Mesenchymal stem cell (in vitro differentiated cells and primary cell): ENCODE measurements around the gene ERCC1.
A peak's percentile ranks its signal among the peaks of the same experiment; 100 is the strongest.

ENCODE experiments used
- DNase-seq: peaks from one replicate; pipeline ENCODE4 v3.0.0-alpha.2; 2013
- H2AFZ ChIP-seq: one replicate; pipeline ENCODE4 v1.6.1; 2013; ENCODE audit warnings: low read depth, mild to moderate bottlenecking, control low read depth, inconsistent platforms, low read length, moderate library complexity
- H2AK5ac ChIP-seq: 2 replicates; pipeline ENCODE4 v1.6.1; 2013; ENCODE audit warnings: low read length, moderate library complexity, mild to moderate bottlenecking, inconsistent platforms; ENCODE audit not compliant: severe bottlenecking
- H2BK120ac ChIP-seq: one replicate; pipeline ENCODE4 v1.6.1; 2013; ENCODE audit warnings: low read depth, mild to moderate bottlenecking, inconsistent platforms, low read length, moderate library complexity
- H2BK12ac ChIP-seq, 2 experiments: one replicate each; pipeline ENCODE4 v1.6.1; 2013; ENCODE audit warnings: inconsistent platforms in 2 of 2, low read length in 2 of 2, mild to moderate bottlenecking in 2 of 2, moderate library complexity in 2 of 2, control low read depth in 1 of 2
- H2BK15ac ChIP-seq: one replicate; pipeline ENCODE4 v1.6.1; 2013; ENCODE audit warnings: mild to moderate bottlenecking, low read depth, inconsistent platforms; ENCODE audit not compliant: poor library complexity, severe bottlenecking
- H2BK5ac ChIP-seq: 2 replicates; pipeline ENCODE4 v1.6.1; 2013; ENCODE audit warnings: low read depth, mild to moderate bottlenecking, low read length, control low read depth, inconsistent platforms; ENCODE audit not compliant: poor library complexity, severe bottlenecking
- H3K14ac ChIP-seq, 2 experiments: one replicate each; pipeline ENCODE4 v1.6.1; 2013; ENCODE audit warnings: inconsistent platforms in 2 of 2, low read length in 2 of 2, control low read depth in 1 of 2, mild to moderate bottlenecking in 1 of 2, moderate library complexity in 1 of 2
- H3K18ac ChIP-seq, 2 experiments: one replicate each; pipeline ENCODE4 v1.6.1; 2013; ENCODE audit warnings: inconsistent platforms in 2 of 2, low read length in 2 of 2, control low read depth in 1 of 2, low read depth in 1 of 2, mild to moderate bottlenecking in 1 of 2
- H3K23ac ChIP-seq, 2 experiments: one replicate each; pipeline ENCODE4 v1.6.1; 2013; ENCODE audit warnings: inconsistent platforms in 2 of 2, low read length in 2 of 2, mild to moderate bottlenecking in 2 of 2, moderate library complexity in 2 of 2, control low read depth in 1 of 2
- H3K27ac ChIP-seq: 2 replicates; pipeline ENCODE4 v1.5.1; 2013; ENCODE audit warnings: mild to moderate bottlenecking, moderate library complexity, low read length, control low read depth, inconsistent platforms; ENCODE audit not compliant: poor library complexity, severe bottlenecking
- H3K27me3 ChIP-seq, 2 experiments: 2 replicates each; pipeline versions ENCODE4 v1.6.1 to v1.7.0; 2013; ENCODE audit warnings: low read length in 2 of 2, mild to moderate bottlenecking in 2 of 2, moderate library complexity in 2 of 2, control low read depth in 1 of 2, inconsistent platforms in 1 of 2; ENCODE audit not compliant: control insufficient read depth in 1 of 2, insufficient read depth in 1 of 2
- H3K36me3 ChIP-seq, 2 experiments: 2 replicates each; pipeline versions ENCODE4 v1.6.1 to v1.7.0; 2013; ENCODE audit warnings: low read length in 2 of 2, control low read depth in 1 of 2, inconsistent platforms in 1 of 2, low read depth in 1 of 2, mild to moderate bottlenecking in 1 of 2; ENCODE audit not compliant: insufficient read depth in 2 of 2, control insufficient read depth in 1 of 2
- H3K4ac ChIP-seq, 2 experiments: one replicate each; pipeline ENCODE4 v1.6.1; 2013; ENCODE audit warnings: inconsistent platforms in 2 of 2, low read length in 2 of 2, mild to moderate bottlenecking in 2 of 2, moderate library complexity in 2 of 2, control low read depth in 1 of 2, low read depth in 1 of 2
- H3K4me1 ChIP-seq: 2 replicates; pipeline ENCODE4 v1.6.1; 2013; ENCODE audit warnings: low read depth, low read length, control low read depth; ENCODE audit not compliant: control insufficient read depth, insufficient read depth
- H3K4me2 ChIP-seq: 2 replicates; pipeline ENCODE4 v1.6.1; 2013; ENCODE audit warnings: low read length, mild to moderate bottlenecking, inconsistent platforms; ENCODE audit not compliant: poor library complexity, severe bottlenecking
- H3K4me3 ChIP-seq, 2 experiments: 2 replicates each; pipeline versions ENCODE4 v1.5.1 to v1.7.0; 2013; ENCODE audit warnings: low read length in 2 of 2, mild to moderate bottlenecking in 2 of 2, control low read depth in 1 of 2, low read depth in 1 of 2; ENCODE audit not compliant: insufficient read depth in 1 of 2
- H3K79me1 ChIP-seq: replicated peaks from 2 replicates; pipeline ENCODE4 v1.6.1; 2013; ENCODE audit warnings: mild to moderate bottlenecking, control low read depth, low read length, inconsistent platforms; ENCODE audit not compliant: poor library complexity, severe bottlenecking
- H3K9ac ChIP-seq: 2 replicates; pipeline ENCODE4 v1.7.0; 2013; ENCODE audit warnings: mild to moderate bottlenecking, low read length, moderate library complexity
- H3K9me3 ChIP-seq: 2 replicates; pipeline ENCODE4 v1.7.0; 2013; ENCODE audit warnings: mild to moderate bottlenecking, low read length; ENCODE audit not compliant: control insufficient read depth
- H4K8ac ChIP-seq: one replicate; pipeline ENCODE4 v1.6.1; 2013; ENCODE audit warnings: inconsistent platforms, mild to moderate bottlenecking, low read length, moderate library complexity
- H4K91ac ChIP-seq: one replicate; pipeline ENCODE4 v1.6.1; 2013; ENCODE audit warnings: mild to moderate bottlenecking, low read length, inconsistent platforms
- WGBS: methylation state at CpG from one replicate; pipeline ENCODE4 v1.1.7; 2013; ENCODE audit warnings: mixed read lengths; 5-methylcytosine and 5-hydroxymethylcytosine counted together

ERCC1 gene

DNA sequence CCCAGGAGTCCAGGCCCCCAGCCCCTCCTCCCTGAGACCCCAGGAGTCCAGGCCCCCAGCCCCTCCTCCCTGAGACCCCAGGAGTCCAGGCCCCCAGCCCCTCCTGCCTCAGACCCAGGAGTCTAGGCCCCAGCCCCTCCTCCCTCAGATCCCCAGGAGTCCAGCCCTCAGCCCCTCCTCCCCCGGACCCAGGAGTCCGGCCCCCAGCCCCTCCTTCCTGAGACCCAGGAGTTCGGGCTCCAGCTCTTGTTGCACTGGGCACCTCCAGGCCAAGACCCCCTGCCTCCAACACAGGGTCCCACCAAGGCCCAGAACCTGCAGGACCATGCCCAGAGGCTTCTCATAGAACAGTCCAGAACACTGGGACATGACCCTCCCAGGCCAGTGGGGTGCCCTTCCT is 3.8 kb downstream of the ERCC1 start:
- Histone ChIP-seq H3K9me3 (no peaks in the 10 kb centered on the region), H2BK5ac (no peak overlapping the region), H4K8ac (no peak overlapping the region), H2BK15ac (no peak overlapping the region), H3K18ac (no peak overlapping the region), H3K9ac (no peak overlapping the region), H3K23ac (no peak overlapping the region), H3K4me1 (peaks cover 23% of the 10 kb centered on the region), H2AFZ (no peak overlapping the region), H3K27me3 (no peaks in the 10 kb centered on the region), H3K4me2 (no peak overlapping the region), H3K4ac (no peak overlapping the region), H3K4me3 (no peak overlapping the region), H2BK12ac (no peak overlapping the region), H4K91ac (no peak overlapping the region), H2BK120ac (no peak overlapping the region), H3K27ac (no peak overlapping the region), H3K36me3 (peaks cover 49 to 58% of the 10 kb centered on the region in 2 experiments), H3K79me1 (peaks cover 27% of the 10 kb centered on the region), H3K14ac (peak overlapping the region in 1 of 2 experiments; percentile 1), H2AK5ac (no peak overlapping the region)
- no peak for DNase-seq
- 59% methylated on average over 3 of the region's 3 CpGs for WGBS

DNA sequence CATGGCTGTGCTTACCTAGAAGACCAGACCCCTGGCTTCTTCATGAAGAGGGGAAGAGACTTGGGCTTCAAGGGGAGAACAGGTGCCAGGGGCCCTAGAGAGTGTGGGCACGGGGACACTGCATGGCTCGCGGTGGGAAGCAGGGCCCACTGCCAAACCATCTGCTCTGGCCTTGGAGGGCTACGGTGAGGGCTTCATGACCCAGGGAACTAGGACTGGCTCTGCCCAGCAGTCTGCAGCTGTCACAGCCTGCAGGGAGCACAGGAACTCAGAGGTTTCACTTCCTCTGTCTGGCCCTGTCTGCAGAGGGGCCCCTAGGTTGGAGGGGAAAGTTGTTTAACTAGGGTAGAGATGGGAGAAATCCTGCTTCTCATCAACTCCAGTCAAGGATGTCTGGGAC is 4.3 kb downstream of the ERCC1 start:
- H3K4ac ChIP-seq: no peak overlapping the region
- 71% methylated on average over 4 of the region's 4 CpGs for WGBS
- no peak overlapping the region for H3K4me2 ChIP-seq
- H4K91ac ChIP-seq: no peak overlapping the region
- H3K27me3 ChIP-seq: no peaks in the 10 kb centered on the region
- no peak overlapping the region for H3K27ac ChIP-seq
- H3K79me1 ChIP-seq: peaks cover 31% of the 10 kb centered on the region
- peak overlapping the region in 1 of 2 experiments; percentile 10 for H2BK12ac ChIP-seq
- no peak overlapping the region for H3K23ac ChIP-seq
- no peak overlapping the region for H2BK120ac ChIP-seq
- no peak for DNase-seq
- H3K4me3 ChIP-seq: no peak overlapping the region
- H3K36me3 ChIP-seq: peaks cover 54 to 63% of the 10 kb centered on the region in 2 experiments
- no peak overlapping the region for H2BK15ac ChIP-seq
- H4K8ac ChIP-seq: no peak overlapping the region
- no peak overlapping the region for H2AFZ ChIP-seq
- H2AK5ac ChIP-seq: no peak overlapping the region
- H2BK5ac ChIP-seq: no peak overlapping the region
- peaks cover 23% of the 10 kb centered on the region for H3K4me1 ChIP-seq
- no peak overlapping the region for H3K9ac ChIP-seq
- no peak overlapping the region for H3K18ac ChIP-seq
- H3K9me3 ChIP-seq: no peaks in the 10 kb centered on the region
- no peak overlapping the region for H3K14ac ChIP-seq

- H2BK15ac ChIP-seq: no peak overlapping the region
- no peak overlapping the region for H3K4me2 ChIP-seq
- 97% methylated on average over 7 of the region's 9 CpGs for WGBS
- no peak overlapping the region for H3K27ac ChIP-seq
- H3K4ac ChIP-seq: no peak overlapping the region
- peaks cover 31% of the 10 kb centered on the region for H3K79me1 ChIP-seq
- H3K9ac ChIP-seq: no peak overlapping the region
- no peak overlapping the region for H2AK5ac ChIP-seq
- no peak overlapping the region for H3K4me3 ChIP-seq
- peaks cover 20% of the 10 kb centered on the region for H3K4me1 ChIP-seq
- H2BK120ac ChIP-seq: no peak overlapping the region
- no peak overlapping the region for H2BK5ac ChIP-seq
- H4K91ac ChIP-seq: no peak overlapping the region
- no peaks in the 10 kb centered on the region for H3K9me3 ChIP-seq
- no peak overlapping the region for H2AFZ ChIP-seq
- no peak overlapping the region for H4K8ac ChIP-seq
- H2BK12ac ChIP-seq: no peak overlapping the region
- no peaks in the 10 kb centered on the region for H3K27me3 ChIP-seq
- H3K14ac ChIP-seq: no peak overlapping the region
- peaks cover 60 to 69% of the 10 kb centered on the region in 2 experiments for H3K36me3 ChIP-seq
- H3K23ac ChIP-seq: no peak overlapping the region
- DNase-seq: no peak
- H3K18ac ChIP-seq: no peak overlapping the region
These were observed 4.9 kb downstream of the ERCC1 start for GRCh38 chr19:45418802-45419201.

DNA sequence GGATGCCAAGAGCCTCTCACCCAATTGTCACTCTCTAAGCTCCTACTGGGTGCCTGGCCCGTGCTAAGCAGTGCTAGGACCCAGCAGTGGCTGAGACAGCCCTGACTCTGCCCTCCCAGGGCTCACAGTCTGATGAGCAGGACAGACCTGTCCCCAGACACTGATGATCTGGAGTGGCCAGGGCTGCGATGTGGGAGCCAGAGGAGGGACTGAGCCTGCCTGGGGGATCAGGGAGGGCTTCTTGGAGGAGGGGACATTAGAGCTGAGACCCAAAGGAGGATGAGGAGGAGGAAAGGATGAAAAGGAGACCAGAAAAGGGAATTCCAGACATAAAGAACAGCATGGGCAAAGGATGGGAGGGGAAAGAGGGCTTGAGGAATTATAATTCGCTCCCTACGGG is 6.6 kb downstream of the ERCC1 start:
- 94% methylated on average over 4 of the region's 4 CpGs for WGBS
- no peak for DNase-seq
- no peak overlapping the region for H2BK120ac ChIP-seq
- H2BK15ac ChIP-seq: no peak overlapping the region
- no peaks in the 10 kb centered on the region for H3K27me3 ChIP-seq
- H2BK12ac ChIP-seq: no peak overlapping the region
- H3K4me3 ChIP-seq: no peak overlapping the region
- no peak overlapping the region for H4K8ac ChIP-seq
- H3K4ac ChIP-seq: no peak overlapping the region
- no peak overlapping the region for H3K14ac ChIP-seq
- no peak overlapping the region for H4K91ac ChIP-seq
- H3K23ac ChIP-seq: peak overlapping the region in 1 of 2 experiments; percentile 67
- H3K4me2 ChIP-seq: no peak overlapping the region
- H2AFZ ChIP-seq: no peak overlapping the region
- H3K36me3 ChIP-seq: peaks cover 76 to 77% of the 10 kb centered on the region in 2 experiments
- H3K9me3 ChIP-seq: no peaks in the 10 kb centered on the region
- H3K27ac ChIP-seq: no peak overlapping the region
- no peak overlapping the region for H3K18ac ChIP-seq
- no peak overlapping the region for H3K9ac ChIP-seq
- peaks cover 30% of the 10 kb centered on the region for H3K79me1 ChIP-seq
- H2BK5ac ChIP-seq: no peak overlapping the region
- no peak overlapping the region for H2AK5ac ChIP-seq
- H3K4me1 ChIP-seq: peaks cover 12% of the 10 kb centered on the region
